HG03354 (cell line): Measurements from ENCODE around the gene ASMT.
"Not testable (repeated sequence)": the region's sequence is repeated elsewhere in the genome, so short reads cannot be mapped to it uniquely, and the experiment has no call there.

Experiments used
- ATAC-seq: cut with Tn5 transposase; IDR thresholded peaks from one replicate; pipeline ENCODE4 v1.9.1; 2021; ENCODE audit warnings: mild to moderate bottlenecking; ENCODE audit not compliant: unreplicated experiment, poor library complexity, severe bottlenecking

ASMT gene

DNA sequence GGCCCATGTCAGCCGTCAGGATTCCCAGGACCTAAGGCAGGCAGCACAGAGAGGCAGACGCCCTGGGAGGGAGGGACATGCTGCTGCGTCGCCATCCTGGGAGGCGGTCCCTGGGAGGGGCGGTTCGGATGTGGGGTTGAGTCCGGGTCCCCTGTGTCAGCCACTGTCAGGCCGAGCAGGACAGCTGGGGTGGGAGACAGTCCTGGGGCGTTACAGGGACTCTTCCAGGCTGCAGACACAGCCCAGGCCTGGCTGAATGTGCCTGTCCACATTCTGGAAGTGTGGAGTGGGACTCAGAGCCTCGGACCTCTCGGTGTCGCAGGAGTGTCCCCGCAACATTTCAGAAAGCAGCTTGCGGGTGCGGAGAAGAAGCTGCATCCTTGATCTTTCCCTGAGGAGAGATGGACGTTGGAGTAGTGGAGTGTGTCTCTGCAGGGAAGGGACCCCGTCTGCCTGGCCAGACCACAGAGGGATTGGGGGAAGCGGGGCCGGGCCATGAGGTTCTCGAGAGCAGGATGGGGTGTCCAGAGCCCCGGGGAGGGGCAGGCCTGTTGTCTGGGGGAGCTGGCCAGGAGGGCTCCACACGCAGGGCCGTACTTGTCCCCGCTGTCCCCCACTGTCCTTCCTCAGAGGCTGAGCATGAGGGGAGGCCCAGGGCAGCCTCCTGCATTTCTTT lies 17.4 kb upstream of the ASMT start:
- no peak for ATAC-seq

DNA sequence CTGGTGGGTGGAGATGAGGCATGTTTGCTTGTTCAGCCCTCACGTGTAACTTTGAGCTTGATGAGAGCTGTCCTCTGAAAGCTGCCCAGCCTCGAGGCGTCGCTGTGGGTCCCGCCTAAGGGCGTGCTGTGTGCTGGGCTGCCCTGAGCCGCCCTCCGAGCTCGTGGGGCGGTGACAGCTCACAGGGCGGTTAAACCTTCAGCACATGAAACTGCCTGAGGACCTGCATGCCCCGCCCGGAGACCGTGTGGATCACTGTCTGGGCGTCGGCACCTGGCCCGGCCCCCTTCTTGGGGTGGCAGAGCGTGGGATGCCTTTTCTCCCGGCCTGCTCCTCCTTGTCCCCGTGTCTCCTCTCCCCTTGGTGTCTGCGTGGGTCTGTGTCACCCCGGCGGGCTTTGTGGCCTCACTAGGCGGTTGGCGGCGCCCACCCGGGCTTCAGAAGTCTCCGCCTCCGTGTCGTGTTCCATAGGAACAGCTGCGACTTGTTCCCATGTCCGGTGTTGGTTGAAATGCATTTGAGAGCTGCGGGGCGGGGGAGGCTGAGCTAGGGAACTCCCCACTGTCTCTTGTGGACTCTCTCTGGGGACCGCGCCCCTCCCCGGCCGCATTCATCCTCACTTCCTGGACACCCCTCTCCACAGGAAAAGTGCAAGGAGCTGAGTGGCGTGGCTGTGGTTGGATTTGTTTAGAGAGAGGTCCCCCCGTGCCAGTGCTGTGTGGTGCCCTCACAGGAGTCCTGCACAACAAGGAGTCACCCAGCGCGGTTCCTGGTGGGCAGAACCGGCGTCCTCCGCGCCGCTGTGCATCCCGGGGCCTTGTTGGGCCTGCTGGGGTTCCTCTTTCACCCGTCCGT lies 16.6 kb upstream of the ASMT start:
- ATAC-seq: no peak

DNA sequence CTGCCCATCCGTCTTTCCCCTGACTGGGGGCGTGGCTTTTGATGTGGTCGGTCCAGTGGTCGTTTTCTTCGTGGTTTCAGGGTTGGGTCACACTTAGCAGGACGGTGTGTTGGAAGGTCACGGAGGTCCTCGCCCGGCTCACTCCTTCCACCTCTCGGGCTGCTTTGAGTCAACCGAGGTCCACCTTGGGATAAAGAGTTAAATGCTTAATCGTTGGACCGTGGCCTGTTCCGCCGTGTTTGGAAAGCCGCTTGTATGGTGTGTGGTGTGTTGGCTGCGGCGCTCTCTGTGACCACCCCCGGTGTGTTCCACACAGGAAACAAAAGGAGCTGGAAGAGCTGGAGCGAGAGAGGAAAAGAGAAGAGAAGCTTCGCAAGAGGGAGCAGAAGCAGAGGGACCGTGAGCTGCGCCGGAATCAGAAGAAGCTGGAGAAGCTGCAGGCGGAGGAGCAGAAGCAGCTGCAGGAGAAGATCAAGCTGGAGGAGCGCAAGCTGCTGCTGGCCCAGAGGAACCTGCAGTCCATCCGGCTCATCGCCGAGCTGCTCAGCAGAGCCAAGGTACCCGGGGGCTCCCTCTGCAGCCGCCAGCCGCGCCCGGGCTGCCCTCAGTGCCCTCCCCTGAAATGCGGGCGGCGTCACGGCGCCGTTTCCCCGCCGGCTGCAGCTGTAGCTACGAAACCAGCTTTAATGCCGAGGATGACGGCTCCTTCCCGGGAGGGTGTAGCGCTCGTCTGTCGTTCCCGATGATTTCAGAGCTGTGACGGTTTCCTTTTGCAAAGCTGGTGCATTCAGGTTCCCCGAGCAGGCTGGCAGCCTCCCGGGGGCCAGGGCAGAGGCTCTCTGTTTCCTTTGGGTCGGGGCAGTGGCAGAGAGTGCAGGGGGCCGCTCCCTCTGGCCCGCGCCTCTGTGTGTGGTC lies 15.7 kb upstream of the ASMT start:
- ATAC-seq: no peak

DNA sequence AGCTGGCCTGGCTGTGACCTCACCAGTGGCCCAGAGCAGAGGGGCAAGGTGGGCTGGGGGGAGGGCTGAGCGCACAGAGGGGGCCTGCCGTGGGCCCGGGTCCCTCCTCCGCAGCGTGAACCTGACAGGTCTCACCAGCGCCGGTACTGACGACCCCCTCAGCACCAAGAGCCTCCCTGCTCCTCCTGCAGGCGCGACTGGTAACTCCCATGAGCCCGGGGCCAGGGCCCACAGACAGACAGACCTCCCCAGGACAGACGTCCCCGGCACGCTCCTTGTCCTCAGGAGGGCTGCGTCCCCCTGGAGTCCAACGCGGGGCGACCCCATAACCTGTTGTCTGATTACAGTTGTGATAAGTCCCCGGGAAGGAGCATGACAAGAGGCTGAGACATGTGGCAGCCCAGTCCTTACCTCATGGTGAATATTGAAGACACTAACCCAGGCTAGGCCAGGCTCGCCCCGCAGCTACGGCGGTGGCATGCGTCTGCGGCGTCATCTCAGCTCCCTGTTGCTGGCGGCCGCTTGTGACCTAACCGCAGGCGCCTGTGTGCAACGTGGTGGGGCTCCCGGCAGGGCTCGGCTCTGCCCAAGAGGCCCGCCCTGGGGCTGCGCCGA lies 15.0 kb upstream of the ASMT start:
- no peak for ATAC-seq

DNA sequence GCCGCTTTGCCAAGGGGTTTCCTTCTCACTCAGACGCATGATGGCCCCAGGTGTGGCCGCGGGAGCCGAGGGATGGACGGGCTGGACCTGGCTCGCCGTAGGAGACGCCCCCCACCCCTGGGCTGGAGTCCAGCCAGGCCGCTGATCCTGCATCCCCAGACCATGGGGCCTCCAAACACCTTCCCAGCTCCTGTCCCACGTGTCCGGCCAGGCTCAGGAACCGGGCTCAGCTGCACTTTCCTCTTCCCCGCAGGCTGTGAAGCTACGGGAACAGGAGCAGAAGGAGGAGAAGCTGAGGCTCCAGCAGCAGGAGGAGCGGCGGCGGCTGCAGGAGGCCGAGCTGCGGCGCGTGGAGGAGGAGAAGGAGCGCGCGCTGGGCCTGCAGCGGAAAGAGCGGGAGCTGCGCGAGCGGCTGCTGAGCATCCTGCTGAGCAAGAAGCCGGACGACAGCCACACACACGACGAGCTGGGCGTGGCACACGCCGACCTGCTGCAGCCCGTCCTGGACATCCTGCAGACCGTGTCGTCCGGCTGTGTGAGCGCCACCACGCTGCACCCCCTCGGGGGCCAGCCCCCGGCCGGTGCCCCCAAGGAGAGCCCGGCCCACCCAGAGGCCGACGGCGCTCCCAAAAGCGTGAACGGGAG lies 14.3 kb upstream of the ASMT start:
- no peak for ATAC-seq

DNA sequence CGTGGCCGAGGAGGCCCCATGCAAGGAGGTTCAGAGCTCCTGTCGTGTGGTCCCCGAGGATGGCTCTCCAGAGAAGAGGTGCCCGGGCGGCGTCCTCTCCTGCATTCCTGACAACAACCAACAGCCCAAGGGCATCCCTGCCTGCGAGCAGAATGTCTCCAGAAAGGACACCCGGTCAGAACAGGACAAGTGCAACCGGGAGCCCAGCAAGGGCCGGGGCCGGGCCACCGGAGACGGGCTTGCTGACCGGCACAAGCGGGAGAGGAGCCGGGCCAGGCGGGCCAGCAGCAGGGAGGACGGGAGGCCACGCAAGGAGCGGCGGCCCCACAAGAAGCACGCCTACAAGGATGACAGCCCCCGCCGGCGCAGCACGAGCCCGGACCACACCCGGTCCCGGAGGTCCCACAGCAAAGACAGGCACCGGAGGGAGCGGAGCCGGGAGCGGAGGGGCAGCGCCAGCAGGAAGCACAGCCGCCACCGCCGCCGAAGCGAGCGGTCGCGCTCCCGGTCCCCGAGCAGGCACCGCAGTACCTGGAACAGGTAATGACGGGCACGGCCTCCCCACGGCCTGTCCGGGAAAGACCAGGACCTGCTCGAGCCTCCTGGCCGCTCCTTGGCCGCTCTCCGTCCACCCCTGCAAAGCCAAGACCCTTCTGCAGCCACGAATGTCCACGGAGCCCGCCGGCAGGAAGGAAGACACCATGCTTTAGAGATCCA lies 13.7 kb upstream of the ASMT start:
- ATAC-seq: no peak

DNA sequence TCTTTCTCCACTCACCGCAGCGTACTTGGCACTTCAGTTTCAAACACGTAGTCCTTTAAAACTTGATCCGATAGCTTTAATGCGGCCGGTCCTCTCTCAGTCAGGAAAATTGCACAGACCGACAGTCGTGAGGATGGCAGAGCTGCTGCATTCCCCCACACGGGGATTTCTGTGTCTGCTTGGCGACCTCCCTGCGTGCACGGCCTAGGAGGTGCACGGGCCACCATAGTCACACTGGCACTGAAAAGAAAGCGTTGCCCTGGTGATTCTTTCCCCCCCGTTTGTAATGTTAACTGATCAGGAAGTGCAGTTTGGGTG lies 13.1 kb upstream of the ASMT start:
- no peak for ATAC-seq

DNA sequence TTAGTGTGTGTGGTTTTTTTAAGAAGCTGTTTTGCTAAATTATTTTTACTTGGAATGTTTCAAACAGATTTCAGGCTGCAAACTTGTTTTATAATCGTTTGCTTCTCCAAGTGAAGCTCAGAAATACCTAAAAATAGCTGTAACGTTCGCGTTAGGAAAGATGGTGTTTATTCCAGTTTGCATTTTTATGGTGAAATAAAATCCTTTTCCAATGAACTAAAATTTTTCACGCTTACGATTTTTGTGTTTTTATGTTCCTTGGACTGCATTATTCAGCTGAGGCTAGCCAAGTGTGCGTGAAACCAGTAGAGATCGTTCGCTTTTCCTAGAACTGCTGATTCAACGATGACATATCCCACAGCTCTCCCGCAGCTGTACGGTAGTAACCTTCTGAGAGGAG lies 12.6 kb upstream of the ASMT start:
- no peak for ATAC-seq

DNA sequence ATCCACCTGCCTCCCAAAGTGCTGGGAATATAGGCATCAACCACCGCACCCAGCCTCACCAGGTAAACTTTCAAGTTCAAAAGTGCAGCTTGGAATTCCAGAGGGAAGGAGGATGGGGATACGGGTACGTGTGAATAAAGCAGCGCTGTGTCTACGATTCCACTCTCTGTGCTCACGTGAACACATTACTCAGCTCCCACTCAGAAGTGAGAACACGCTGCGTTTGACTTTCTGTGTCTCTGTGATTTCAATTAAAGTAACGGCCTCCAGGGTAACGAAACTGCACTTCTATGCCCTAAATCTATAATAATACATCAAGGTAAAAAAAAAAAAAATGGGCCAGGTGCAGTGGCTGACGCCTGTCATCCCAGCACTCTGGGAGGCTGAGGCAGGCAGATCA lies 8.4 kb upstream of the ASMT start:
- ATAC-seq: no peak

DNA sequence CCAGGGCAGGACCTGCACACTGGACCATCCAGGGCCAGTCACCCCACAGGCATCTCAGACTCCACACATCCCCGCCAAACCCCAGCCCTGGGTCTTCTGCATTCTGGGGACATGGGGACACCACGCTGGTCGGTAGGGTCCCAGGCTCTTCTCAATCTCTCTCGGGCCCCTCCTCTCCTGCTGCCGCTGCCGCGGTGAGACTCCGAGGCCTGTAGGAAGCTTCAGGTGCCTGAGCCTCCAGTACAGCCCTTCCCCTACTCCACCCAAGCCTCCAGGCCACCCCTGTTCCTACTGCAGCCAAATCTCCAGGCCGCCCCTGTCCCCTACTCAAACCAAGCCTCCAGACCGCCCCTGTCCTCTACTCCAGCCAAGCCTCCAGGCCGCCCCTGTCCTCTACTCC lies 5.5 kb upstream of the ASMT start:
- ATAC-seq: no peak

DNA sequence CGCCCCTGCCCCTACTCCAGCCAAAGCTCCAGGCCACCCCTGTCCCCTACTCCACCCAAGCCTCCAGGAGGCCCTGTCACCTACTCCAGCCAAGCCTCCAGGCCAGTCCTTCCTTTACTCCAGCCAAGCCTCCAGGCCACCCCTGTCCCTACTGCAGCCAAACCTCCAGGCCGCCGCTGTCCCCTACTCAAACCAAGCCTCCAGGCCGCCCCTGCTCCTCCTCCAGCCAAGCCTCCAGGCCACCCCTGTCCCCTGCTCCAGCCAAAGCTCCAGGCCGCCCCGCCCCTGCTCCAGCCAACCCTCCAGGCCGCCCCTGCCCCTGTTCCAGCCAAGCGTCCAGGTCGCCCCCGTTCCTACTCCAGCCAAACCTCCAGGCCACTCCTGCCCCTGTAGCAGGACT lies 5.1 kb upstream of the ASMT start:
- no peak for ATAC-seq

DNA sequence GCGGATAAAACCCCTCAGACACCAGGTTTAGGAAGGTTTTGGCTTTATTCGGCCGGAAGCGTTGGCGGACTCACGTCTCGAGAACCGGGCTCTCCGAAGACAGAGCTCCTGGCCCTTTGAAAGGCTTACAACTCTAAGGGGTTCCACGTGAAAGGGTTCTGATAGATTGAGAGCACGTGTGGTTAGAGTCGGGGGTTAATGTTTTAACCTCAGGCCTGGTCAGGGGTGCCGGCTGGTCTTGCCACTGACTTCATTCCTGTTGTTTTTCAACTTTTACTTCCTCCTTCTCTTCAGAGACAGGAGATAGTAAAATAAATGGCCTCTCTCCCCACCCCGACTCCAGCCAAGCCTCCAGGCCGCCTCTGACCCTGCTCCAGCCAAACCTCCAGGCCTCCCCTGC lies 4.7 kb upstream of the ASMT start:
- ATAC-seq: peak; percentile 81

DNA sequence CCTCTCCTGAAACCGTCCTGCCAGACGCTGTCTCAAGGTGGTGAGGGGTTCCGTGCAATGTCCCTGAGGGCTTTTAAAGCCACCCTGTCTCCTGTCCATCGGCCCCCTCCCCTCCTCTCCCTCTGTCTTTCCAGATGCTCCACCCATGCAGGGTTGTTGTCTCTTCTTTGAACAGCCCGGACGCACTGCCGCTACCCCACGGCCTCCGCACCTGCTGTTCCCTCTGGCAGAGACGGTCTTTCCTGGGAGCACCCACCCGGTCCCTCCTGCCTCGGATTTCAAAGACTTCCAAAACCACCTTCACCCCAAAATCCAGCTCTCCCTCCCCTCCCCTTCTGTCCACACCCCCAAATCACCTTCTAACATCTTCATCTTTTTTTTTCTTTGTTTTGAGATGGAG lies 4.1 kb upstream of the ASMT start:
- no peak for ATAC-seq

DNA sequence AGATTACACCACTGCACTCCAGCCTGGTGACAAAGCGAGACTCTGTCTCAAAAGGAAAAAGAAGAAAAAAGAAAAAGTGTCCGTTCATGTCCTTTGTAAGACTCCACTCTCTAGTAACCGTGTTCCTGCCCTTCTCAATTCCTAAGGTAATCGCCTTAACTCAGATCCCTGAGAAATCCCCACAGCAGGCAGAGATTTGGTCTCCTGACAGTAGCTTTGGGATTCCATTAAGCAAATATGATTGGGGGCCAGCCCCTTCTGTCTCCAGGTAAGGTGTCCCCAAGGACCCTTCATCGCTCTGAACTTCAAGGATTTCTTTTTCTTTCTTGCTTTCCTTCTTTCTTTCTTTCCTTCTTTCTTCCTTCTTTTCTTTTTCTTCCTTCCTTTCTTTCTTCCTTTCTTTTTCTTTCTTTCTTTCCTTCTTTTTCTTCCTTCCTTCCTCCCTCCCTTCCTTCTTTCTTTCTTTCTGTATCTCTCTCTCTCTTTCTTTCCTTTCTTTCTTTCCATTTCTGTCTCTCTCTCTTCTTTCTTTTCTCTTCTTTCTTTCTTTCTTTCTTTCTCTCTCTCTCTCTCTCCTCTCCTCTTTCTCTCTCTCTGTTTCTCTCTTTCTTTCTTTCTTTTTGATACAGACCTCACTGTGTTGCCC lies 2.1 kb upstream of the ASMT start:
- ATAC-seq: no peak

DNA sequence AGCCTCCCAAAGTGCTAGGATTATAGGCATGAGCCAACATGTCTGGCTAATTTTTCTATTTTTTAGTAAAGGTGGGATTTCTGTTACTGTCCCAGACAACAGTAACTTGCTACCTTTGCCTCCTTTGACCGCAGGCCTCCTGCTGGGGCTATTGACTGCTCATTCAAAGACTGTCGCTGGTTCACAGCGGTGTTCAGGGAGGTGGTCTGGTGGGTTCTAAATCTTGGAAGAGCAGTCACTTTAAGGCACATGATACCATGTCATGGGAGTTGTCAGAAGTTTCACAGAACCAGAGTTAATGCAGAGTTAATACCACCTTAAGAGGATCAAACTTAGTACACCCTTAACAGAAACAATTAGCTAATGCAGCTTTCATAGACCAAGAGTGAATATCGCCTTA lies 3.8 kb downstream of the ASMT start:
- ATAC-seq: no peak

DNA sequence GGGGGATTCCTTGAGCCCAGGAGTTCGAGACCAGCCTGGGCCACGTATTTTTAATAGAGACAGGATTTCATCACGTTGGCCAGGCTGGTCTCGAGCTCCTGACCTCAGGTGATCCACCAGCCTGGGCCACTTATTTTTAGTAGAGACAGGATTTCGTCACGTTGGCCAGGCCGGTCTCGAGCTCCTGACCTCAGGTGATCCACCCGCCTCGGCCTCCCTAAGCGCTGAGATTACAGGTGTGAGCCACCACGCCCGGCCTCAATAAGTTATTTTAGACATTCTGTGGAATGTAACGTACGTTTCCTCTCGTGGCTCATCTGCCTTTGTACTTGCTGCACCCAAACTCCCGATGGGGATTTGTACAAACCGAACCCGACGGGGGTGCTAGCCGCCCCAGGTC lies 8.8 kb downstream of the ASMT start:
- ATAC-seq: no peak

DNA sequence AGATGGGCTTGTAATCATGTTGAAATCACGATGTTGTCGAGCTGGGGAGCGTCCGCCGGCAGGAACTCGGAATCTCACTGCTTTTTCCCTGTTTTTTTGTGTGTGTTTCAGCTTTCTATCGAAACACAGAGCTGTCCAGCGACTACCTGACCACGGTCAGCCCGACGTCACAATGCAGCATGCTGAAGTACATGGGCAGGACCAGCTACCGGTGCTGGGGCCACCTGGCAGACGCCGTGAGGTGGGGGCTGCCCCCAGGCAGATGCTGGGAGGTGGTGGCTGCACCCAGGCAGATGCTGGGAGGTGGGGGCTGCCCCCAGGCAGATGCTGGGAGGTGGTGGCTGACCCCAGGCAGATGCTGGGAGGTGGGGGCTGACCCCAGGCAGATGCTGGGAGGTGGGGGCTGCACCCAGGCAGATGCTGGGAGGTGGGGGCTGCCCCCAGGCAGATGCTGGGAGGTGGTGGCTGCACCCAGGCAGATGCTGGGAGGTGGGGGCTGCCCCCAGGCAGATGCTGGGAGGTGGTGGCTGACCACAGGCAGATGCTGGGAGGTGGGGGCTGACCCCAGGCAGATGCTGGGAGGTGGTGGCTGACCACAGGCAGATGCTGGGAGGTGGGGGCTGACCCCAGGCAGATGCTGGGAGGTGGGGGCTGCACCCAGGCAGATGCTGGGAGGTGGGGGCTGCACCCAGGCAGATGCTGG lies 9.4 kb downstream of the ASMT start:
- ATAC-seq: not testable (repeated sequence)

DNA sequence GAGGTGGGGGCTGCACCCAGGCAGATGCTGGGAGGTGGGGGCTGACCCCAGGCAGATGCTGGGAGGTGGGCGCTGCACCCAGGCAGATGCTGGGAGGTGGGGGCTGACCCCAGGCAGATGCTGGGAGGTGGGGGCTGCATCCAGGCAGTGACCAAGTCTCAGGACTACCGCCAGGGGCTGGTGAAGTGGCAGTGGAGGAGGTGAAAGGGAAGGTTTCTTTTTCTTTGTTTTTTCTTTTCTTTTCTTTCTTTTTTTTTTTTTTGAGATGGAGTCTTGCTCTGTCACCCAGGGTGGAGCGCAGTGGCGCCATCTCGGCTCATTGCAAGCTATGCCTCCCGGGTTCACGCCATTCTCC lies 10.0 kb downstream of the ASMT start:
- ATAC-seq: not testable (repeated sequence)
